H4 (cell line): ENCODE results near the gene NFATC3. TPM values are rescaled to one million over a fixed set of nuclear protein-coding genes. Genes with fewer than 3 reads are reported as not detected.

ENCODE experiments used
- DNase-seq: peaks from one replicate; pipeline ENCODE4 v3.0.0-alpha.2; 2015; ENCODE audit warnings: low spot score
- total RNA-seq: library from RNA; depleted of rRNA; stranded (reverse); fragments of >200 nt; shearing (Covaris generic); gene quantifications from 2 replicates; pipeline ENCODE4 v1.2.3, GENCODE V29; 2014

Gene NFATC3
- total RNA-seq, 1 experiment from 2014 or later: 24.9 TPM

DNA sequence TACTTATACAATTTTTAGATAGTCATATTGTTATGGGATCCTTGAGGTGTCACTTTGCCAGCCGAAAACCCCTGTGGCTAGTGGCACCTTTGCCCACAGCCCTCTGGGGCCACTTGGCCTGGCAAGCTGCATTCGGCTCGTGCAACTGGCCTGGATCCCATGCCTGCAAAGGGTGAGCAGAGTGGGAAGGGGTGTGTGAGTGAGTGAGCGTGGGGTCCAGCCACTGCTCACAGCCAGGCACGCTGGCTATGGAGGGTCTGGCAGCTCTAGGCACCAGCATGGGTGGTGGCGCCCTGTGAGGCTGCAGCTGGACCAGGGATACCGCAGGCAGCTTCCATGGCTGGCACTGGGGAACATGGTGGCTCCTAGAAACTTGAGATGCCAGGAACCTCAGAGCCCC, 101.7 kb downstream of the NFATC3 start:
- no peak for DNase-seq

DNA sequence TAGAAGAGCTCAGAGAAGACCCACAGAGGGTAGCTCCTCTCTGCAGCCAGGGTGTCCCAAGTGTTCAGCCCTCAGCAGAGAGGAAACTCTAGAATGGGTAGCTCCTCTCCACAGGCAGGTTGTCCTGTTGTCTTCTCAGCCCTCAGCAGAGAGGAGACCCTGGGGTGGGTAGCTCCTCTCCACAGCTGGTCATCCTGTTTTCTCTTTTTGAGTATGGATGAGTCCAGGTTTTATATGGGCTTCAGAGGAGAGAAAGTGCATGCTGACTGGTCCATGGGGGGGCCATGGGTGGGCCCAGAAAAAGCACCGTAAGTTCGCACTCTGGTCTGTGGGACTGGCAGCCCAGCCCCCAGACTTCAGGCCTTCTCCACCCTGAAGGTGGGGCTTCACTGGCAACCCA, 102.3 kb downstream of the NFATC3 start:
- no peak for DNase-seq

- no peak for DNase-seq
Measured at GRCh38 chr16:68188170-68188569, 103.0 kb downstream of the NFATC3 start.

DNA sequence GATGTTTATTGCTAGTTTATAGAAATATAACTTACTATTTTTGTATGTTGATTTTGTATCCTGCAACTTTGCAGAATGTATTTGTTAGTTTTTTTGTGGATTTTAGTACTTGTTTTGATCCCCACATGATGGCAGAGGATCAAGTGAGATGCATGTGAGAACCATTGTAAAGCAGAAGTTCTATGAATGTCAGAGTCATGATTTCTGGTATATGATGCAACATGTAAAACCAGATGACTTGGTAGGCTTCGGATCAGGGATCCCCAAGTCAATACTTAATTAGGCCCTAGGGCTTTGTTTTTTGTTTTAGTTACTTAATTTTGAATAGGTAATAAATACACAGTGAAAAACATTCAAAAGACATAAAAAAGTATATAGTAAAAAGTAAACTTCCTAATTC, 104.9 kb downstream of the NFATC3 start:
- DNase-seq: no peak

DNA sequence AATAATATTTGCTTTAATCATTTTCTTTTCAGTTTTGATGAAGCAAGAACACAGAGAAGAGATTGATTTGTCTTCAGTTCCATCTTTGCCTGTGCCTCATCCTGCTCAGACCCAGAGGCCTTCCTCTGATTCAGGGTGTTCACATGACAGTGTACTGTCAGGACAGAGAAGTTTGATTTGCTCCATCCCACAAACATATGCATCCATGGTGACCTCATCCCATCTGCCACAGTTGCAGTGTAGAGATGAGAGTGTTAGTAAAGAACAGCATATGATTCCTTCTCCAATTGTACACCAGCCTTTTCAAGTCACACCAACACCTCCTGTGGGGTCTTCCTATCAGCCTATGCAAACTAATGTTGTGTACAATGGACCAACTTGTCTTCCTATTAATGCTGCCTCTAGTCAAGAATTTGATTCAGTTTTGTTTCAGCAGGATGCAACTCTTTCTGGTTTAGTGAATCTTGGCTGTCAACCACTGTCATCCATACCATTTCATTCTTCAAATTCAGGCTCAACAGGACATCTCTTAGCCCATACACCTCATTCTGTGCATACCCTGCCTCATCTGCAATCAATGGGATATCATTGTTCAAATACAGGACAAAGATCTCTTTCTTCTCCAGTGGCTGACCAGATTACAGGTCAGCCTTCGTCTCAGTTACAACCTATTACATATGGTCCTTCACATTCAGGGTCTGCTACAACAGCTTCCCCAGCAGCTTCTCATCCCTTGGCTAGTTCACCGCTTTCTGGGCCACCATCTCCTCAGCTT, 105.8 kb downstream of the NFATC3 start:
- no peak for DNase-seq

DNA sequence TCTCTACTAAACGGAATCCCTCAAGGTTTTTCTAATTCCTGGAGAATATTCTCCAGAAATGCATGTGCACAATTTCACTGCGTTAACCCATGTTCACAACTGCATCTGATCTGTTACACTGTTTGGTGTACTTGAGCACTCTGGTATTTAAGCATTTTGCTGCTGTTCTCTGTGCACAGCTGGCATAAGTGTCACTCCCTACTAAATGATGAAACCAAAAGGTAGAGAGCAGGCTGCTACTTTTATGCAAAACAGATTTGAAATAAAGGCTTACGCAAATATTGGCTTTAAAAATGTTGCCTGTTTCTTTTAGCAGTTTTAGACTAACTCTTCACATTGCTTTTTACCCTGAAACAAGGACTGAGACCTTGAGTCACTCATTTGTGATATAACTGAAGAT, 109.1 kb downstream of the NFATC3 start:
- no peak for DNase-seq

GRCh38 chr16:68197250-68197649, 112.1 kb downstream of the NFATC3 start:
- DNase-seq: no peak

DNA sequence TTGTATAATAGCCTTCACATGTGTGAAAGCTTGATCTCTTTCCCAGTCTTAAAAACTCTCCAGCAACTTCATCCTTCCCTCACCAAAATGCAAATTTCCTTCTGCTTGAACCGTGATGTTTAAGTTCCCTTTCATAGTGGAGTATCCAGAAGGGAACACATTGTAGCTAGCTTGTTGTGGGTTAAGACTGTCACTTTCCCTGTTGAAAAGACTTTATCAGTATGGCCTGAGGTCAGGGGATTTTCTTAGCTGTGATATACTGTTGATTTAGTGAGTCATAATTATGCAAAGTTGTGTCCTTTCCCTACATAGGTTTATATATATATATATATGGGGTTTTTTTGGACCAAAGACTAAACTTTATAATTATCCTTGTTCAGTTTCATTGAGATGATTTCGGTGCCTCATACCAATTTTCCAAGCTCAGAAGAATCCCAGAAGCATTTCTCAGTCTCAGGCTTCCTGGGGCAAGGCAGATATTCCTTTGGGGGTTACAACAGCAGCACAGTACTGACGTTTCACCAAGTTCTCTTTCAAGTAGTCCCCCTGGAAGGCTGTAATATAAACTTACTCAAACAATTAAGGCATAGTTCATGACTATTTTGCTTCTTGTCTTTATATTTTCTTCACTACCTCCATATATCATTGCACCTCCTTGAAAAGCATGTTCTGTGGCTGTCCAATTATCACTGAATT, 115.1 kb downstream of the NFATC3 start:
- DNase-seq: peak; percentile 33

- DNase-seq: no peak
Measured at GRCh38 chr16:68202091-68202519, 116.9 kb downstream of the NFATC3 start.

DNA sequence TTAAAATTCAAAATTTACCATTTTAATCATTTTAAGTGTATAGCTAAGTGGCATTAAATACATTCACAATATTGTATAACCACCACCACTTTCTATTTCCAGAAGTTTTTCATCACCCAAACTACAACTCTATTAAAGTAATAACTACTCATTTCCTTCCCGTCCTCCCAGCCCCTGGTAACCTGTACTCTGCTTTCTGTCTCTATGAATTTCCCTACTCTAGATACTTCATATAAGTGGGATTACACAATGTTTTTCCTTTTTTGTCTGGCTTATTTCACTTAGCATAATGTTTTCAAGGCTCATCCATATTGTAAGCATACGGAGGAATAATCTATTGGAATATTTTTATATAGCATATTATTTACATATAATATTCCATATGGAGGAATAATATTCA, 121.1 kb downstream of the NFATC3 start:
- no peak for DNase-seq

- no peak for DNase-seq
Measured at GRCh38 chr16:68214726-68215125, 129.6 kb downstream of the NFATC3 start.

DNA sequence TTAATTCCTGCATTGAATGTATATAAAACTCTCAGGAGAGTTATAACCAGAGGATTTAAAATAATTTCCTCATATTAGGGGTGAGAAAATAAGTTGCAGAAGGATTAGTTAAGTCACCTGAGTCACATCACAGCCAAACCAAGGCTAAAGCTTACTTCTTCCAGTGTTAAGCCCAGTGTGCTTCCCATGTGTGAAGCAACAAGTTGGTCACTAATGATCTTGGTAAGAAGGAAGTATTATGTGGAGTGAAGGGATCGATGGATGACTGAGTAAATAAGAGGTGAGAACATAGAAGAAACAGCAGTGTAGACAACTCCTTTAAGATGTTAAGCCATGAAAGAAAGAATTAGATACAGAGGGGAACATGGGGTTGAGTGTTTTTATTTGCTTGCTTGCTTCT, 130.1 kb downstream of the NFATC3 start:
- DNase-seq: no peak

DNA sequence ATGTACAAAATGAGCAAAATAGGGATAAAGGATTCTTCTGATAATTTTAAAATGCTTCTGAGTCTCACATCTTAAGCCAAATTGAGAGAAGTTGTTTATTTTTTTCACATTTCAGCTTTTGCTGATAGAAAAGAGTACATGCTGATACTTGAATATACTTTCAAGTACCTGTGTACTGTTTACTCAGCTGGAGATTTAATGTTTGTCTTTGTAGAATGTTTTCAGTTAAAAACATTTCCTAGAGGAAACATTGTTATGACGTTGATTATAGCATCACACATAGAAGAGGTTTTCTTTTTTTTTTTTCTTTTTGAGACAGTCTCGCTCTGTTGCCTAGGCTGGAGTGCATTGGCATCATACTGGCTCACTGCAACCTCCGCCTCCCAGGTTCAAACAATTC, 131.1 kb downstream of the NFATC3 start:
- DNase-seq: no peak

DNA sequence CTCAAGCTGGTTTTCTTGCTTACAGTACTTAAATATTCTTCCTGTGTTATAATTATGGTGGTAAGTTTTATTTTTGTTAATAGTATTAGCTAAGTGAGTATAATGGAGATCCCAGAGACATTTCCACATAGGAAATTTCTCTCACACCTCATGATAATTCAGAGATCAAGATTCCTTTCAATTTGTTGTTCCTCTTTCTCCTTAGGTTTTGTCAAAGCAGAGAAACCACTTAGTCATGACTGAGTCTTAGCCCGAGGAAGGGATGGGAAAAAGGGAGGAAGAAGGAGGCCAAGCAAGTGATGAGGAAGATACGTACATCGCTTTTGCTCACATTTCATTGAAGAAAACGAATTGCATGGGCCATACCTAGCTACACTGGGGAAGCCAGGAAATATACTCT, 132.3 kb downstream of the NFATC3 start:
- DNase-seq: no peak

- no peak for DNase-seq
Measured at GRCh38 chr16:68219725-68220351, 134.7 kb downstream of the NFATC3 start.

DNA sequence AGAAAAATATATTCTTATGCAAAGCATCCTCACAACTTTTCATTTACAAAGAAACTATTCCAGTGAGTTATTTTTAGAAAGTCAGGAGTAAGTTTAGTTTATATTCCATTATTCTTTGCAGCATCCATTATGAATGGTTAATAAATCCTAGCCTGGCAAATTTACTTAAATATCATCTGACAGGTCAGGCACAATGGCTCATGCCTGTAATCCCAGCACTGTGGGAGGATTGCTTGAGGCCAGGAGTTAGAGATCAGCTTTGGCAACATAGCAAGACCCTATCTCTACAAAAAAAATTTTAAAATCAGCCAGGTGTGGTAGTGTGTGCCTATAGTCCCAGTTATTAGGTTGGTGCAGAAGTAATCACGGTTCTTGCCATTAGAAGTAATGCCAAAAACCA, 137.9 kb downstream of the NFATC3 start:
- no peak for DNase-seq

GRCh38 chr16:68226116-68226515, 140.9 kb downstream of the NFATC3 start:
- DNase-seq: no peak

DNA sequence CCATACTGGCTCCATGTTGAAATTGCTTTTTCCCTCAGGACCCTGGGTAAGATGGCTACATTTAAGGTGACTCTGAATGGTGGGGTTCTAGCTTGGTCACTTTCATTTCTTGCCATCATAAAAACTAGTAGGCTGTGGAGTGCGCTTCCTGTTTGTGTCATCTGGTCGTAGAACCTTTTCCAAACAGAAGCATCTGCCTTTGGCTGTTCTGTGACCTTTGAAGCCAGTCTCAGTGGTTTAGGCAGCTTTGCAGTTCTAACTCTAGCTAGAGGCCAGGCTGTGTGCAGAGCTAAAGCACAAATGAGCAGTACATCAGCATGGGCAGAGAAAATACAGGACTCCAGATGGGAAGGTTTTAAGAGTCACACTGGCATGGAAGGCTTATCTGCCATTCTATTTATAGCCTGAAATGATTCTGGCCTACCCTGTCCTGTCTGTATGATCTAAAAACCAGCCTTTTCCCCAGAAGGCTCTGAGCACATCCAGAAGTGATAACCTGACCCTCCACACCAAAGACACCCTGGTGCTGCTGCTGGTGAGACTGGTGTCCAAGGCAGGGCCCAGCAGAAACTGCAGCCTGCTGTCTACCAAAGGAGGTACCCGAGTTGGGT, 142.1 kb downstream of the NFATC3 start:
- DNase-seq: no peak

DNA sequence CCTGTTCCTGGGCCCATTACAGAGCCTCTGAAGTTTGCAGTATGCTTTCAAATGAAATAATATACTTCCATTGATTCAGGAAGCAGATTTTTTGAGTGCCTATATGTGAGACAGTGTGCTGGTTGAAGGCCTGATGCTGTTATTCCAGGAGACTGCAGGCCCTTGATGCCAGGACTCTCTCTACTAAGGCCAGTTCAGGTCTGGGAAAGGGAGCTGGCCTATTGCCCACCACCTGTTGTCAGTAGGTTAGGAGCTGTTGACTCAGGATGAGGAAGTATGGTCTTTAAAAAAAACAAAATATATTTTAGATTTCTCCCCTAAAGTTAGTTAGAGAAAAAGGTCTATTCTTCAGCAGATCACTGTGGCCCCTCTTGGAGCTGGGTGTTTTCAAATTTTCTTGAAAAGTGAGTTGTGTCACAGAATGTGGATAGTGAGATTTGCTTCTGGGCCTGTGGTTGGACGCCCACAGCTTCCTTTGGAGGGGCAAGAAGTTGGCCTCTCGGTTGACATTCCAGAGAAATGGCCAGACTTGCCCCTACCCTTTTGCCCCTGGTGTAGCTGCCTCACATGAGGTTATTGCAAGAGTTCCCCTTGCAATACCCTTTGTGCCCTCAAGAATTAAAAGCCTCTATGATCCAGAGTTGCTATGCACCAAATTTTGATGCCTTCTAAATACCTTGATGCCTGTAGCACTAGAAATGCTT, 142.8 kb downstream of the NFATC3 start:
- DNase-seq: no peak

DNA sequence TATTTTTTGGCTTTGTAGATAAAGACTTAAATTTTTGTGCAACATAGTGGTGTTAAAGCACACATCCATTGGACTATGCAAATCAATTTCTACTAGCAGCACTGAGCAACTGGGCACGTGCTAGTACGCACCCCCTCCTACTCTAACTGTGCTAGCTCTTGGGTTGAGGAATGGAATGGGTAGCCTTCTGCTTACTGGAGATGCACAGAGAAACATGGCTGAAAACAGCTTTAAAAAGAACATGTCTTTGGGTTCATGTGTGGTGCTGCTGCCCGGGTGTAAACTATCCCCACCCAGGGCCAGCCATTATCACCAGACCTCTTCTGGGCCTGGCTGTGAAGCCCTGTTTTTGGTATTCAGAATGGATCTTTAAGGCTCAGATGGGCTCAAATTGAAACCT, 143.5 kb downstream of the NFATC3 start:
- no peak for DNase-seq

- DNase-seq: peak; percentile 32
Measured at GRCh38 chr16:68229431-68230175, 144.4 kb downstream of the NFATC3 start.
